Stimulated activated CD4-positive, alpha-beta T cell treated with anti-CD3 and anti-CD28 coated beads, Interleukin-12 subunit alpha, Interleukin-12 subunit beta, amount 100 ng/mL, for 24 hours (primary cell): ENCODE measurements around the gene SNX19.
A peak's percentile ranks its signal among the peaks of the same experiment; 100 is the strongest.

Source experiments
- DNase-seq, 2 experiments: peaks; one replicate each; pipeline ENCODE4 v3.0.0-alpha.2; 2020; ENCODE audit warnings: low read depth in 2 of 2

SNX19 gene

DNA sequence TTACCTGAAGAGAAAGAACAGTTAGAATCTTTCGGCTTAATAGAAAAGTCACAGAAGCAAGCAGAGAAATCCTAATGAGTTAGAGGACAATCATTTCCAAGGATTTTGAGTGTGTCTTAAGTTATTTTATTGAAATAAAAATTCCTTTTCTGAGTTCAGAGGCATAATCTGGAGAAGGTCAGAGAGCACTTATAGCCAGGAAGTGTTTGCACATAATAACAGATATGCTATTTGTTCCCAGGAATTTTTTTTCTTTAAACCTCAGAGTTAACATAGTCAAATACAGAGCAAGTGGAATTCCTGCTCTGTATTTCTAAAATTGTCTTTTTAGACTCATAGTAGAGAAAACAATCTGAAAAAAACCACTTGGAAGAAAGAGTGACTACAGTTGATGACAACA, 74.3 kb downstream of the SNX19 start:
- no peak for DNase-seq

DNA sequence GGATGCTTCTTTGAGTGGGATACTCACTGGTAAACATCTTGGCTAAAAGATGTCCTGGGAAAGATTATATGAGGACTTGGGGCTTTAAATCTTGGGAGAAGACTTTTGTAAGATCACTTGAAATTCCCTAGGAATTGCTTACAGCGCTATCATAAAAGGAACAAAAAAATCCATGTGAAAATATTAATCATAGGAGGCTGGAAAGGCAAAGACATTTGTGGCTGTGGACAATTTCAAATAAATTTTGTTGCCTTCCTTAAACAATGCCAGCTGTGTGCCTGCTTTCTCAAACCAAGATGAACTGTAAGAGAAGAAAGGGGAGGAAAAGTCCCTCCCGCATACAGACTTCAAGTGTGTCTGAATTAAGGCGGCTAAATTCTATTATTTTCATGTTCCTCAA, 75.6 kb downstream of the SNX19 start:
- DNase-seq, result no peak

DNA sequence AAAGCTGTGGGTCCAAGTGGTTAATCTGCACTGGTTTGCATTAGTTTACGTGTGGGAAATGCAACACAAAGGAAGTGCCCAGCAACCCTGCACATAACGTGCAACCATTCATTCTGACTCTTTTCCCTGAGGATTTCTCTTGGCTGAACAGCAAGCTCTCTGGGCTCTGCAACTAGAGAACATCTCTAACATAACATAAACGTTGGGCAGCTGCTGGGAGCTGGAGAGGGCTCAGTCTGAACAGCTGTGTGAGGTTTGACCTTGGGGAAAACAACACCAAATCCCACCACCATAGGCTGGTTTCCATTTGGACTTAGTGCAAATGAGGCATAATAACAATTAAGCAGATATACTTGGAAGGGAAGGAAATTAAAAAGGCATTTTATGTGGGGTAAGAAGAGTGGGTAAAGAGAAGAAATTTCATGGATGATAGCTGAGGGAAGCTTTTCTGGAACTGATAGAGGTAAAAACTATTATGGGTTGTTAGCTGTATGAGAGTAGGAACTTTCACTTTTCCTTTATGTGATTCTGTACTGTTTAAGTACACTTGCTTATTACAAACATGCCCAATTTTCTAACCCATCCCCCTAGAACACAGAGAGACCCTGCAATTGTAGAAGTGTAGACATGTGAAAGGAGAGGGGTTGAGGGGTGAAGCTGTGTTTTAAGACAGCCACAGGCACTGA, 76.2 kb downstream of the SNX19 start:
- no peak for DNase-seq

DNA sequence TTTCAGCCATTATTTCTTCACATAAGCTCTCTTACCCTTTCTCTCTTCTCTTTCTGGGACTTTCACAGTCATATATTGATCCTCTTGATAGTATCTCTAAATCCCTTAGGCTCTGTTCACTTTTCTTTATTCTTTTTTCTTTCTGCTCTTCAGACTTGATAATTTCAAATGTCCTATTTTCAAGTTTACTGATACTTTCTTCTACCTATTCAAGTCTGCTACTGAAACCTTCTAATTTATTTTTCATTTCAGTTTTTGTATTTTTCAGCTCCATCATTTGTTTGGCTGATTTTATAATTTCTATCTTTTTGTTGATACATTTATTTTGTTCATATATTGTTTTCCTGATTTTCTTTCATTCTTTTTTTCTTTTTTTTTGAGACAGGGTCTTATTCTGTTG, 79.1 kb downstream of the SNX19 start:
- DNase-seq, result no peak

DNA sequence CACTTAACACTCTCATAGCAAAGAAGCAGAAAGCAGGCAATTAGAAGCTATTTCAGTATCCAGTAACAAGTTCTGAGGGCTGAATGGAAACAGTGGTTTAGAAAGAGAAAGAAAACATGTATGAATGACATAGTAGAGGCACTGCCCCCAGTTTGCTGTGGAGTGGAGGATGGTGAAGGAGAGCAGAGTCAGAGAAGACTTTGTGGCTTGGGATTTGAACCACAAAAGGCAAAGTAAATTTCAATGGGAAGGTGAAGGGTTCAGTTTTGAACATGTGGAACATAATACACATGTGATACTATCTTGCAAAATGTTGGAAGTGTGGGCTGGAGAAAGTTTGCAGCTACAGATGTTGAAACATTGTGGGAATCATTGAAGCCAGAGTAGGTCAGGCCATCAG, 81.4 kb downstream of the SNX19 start:
- DNase-seq, result no peak

DNA sequence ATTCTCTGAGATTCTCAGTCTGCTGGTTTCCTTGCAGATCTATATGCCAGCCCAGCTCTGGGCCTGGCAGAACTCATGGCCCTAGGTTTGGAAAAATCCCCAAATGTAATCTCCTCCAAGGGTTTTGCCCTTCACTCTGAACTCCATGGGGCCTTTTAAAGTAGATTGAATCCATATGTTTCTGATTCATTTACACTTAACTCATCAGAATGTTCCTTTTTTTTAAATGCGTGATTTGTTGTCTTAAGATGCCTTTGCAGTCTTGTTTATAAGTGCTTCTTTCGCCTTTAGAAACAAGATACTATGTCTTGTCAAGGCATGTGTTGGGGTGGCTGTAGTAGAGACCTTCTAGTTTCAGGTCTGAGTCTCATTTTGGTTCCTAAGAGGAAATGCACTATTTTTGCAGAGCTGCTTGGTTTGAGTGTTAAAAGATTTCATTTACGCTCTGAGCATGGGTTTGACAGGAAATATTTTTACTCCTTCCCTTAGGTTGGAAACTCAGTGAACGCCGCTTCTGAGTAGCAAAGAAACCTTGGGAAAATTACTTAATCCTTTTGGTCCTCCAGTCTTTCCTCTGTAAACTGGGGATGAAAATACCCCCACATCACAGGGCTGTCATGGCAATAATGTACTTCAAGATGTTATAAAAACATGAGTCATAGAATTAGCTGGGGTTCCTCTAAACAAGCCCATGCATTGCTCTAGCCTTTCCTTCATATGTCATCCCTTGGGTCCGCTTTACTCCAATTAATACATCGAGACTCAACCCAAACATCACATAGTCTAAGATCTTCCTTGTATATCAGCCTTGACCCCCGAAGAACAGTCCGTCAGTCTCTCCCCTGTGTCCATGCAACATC, 83.5 kb downstream of the SNX19 start:
- DNase-seq, result no peak

DNA sequence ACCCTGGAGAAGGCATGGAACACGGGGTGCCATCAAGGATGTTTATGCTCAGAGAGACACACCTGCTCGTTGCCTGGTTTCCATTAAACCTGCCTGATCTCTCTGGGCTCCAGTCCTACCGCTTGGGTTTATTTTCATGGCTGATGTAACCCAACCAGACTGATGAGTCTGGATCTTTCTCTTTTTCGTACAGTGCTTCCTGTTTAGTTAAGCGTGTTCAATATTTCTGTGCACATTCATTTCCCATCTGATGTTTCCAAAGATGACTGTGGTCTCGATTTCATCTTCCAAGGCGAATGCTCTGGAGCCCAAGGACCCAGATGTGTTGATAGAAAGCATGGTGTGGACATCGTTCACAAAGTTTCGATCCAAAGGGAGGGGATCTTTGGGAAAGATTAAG, 84.3 kb downstream of the SNX19 start:
- no peak for DNase-seq

DNA sequence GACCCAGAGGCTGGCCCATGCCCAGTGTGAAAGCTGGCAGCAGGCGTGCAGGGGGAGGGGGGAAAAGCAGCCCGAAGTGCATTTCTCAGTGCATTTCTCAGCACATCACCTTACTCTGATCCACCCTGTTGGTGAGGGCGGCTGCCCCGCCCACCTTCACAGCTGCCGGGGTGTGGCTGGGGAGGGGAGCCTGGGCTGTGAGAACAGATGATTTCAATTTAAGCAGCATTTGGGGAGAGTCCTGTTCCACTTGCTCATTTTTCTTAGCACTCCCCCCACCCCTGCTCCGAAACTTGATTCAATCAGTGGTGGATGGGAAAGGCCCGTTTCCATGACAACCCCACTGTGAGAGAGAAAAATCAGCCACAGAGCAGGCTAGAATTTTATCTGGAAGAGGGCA, 84.8 kb downstream of the SNX19 start:
- DNase-seq, result no peak

DNA sequence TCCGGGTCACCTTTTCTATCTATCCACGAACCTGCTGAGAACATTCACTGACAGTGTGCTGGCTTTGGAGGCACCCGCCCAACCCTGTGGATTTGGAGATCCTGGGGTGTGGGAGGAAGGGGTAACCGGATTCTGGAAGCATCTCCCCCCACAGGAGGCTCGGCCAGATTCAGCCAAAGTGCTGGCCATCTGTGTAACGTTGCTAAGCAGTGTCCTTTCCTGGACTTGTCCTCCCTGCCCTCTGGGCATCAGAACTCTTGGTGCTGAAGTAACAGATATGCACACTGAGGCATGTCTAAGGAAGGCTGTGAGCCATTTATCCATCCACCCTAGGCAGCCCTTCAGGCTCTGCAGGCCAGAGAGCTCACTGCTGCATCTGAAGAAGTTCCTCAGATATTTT, 85.7 kb downstream of the SNX19 start:
- no peak for DNase-seq

DNA sequence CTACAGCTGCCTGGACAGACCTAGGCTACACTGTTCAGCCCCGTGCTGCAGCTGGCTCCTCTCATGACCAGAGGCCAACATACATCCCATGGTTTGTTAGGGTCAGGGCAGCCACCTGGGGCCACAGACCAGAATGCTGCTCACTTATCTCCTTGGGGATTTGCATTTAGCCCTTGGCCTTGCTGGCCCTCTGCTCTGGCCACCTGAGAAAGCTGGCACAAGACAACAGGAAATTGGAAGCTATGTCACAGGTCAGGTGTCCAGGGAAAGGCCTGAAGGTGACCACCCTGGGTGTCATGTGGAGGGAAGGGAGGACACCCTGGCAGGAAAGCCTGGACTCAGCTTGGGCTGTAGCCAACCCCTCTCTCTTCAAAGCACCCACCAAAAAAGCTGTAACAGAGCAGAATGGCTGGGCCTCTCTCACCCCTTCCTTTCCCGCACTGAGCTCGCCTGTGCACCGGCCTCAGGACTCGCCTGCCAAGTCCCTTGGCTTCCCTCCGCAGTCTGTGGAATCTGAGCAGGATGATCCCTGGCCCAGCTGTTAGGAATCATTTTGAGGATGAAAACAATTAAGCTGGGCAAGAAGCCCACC, 86.3 kb downstream of the SNX19 start:
- no peak for DNase-seq

DNA sequence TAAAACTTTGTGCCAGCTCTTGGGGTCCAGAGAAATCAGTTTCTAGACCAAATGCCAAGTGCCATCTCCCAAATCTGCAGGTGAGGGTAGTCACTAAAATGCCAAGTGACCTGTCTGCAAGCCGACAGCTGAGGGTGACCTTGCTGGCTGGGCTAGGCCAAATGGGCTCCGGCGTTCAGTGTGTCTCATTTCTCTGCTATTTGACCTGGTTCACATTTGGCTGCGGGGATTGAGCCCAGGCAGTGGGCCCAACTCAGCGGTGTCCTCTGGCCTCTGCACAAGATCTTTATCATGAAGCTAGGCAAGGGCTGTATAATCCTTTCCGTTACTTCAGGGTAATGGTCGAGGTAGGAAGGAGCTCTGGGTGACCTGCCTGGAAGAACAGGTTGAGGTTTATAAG, 87.5 kb downstream of the SNX19 start:
- DNase-seq, result no peak

DNA sequence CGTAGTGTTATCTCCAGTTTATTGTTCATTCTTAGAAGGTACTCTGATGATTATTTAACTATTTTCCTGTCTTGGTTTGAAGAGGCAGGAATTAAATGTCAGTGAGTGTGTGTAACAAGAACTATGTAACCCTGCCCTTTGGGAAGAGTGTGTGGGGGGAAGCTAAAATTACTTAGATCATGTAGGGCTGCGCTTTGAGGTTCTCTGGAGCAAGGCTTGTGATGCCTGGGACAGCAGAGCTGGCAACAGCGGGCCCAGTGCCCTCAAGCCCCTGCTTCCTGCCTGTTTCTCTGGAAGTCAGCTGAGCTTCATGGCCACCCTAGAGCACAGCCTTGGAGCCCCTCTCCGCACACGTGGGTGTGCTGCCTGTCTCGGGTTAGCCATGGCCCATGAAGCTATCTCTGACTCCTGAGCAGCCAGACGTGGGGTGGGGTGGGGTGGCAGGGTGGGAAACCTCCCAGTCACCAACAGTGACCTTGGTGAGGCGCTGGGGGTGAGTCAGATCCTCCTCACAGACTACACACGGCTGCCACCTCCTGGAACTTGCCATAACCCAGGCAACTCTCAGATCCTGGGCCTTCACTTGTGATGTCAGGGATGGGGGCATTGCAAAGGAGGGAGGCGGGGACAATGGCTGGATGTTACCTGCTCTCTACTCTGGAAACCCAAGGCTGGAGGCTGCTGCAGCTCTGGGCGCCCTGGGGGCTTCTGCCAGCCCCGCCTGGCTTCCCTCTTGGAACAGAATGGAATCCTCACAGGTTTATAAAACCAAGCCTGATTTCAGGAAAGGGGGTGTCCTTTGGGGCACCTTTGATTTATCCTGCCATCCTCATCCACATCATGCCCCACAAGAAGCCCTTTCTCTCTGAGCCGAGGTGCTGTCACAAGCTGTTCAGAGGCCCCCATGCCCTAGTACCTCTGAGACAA, 88.6 kb downstream of the SNX19 start:
- peak in 1 of 2 experiments; percentile 6 for DNase-seq

DNA sequence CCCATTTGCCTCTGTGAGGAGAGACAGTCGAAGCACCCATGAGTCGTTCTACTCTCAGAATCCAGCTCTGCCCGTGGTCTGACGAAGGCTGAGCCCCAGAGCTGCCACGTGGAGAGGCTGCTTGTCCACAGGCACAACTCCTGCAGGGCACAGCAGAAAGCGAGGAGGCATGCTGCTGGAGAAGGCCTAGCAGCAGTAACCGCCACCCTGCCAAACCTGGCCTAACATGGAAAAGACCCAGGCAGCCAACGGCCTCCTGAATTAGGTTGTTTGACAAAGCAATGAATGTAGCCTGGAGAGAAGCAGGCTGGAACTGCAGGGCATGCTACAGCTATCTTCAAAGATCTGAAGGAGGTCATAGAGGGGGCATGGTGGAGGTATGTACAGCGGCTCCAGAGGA, 89.7 kb downstream of the SNX19 start:
- DNase-seq, result no peak

DNA sequence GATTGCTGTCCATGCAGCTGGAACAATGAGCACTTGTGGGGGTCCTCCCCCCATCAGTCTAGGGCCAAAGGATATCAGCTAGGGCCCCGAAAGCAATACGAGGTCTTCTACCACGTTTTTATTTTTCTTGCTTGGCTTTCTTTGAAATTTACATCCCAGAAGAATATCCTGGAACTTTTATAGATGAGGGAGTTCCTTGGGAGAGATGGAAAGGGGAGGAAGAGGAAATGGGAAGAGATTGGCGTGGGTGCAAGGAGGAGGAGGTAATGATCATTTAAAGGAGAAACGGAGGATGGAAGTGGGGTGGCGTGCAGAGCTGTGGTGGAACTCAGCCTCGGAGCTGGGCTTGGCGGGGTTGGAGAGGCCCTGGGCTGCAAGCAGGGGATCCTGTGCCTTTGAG, 90.3 kb downstream of the SNX19 start:
- no peak for DNase-seq

DNA sequence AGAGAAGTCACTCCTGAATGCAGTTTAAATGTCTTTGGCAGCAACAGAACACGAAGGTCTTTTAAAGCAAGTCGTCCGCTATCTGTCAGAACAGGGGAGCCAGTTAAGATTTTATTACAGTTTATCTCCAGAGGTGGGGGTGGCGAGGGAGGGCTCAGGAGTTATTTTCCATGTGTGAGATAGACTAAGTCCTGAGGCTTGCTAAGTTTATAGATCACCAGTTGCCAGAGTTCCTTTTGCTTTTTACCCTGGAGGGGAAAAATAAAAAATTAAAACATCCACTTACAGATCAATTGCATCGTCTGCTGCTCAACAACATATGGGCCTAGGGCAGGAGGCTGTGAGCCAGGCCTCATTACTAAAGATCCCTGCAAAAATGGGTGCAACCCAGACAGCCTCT, 90.7 kb downstream of the SNX19 start:
- DNase-seq, result no peak
